ENCODE data around the gene AKAP14. TPM values are rescaled to one million over a fixed set of nuclear protein-coding genes. Genes with fewer than 3 reads are reported as not detected.
"Not testable (repeated sequence)": the region's sequence is repeated elsewhere in the genome, so short reads cannot be mapped to it uniquely, and the experiment has no call there.

The AKAP14 gene
- total RNA-seq, 2 experiments from 2014 or later, result not detected

DNA sequence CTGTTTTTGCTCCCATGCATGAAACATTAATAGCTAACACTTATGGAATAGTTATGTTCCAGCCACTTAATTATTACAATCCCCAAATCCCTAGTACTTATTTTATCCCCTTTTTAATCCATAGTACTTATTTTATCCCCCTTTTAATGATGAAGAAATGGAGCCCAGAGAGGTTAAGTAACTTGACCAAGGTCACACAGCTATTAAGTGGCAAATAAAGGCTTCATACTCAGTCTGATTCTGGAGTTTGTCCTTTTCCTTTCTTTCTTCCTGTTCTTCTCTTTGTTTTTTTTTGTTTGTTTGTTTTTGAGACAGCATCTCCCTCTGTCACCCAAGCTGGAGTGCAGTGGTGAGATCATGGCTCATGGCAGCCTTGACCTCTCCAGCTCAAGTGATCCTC is 45.6 kb downstream of the AKAP14 start:
- intact Hi-C loops (cut with micrococcal nuclease), result no loop called here
- no peak overlapping the region for H3K27ac Mint-ChIP-seq
- CTCF ChIA-PET, result no interaction called here

GRCh38 chrX:119942173-119942819 is 46.6 kb downstream of the AKAP14 start:
- peak overlapping the region; percentile 89 for H3K4me3 Mint-ChIP-seq
- no peak for DNase-seq
- POLR2A ChIA-PET, result interaction anchor here (1.3 kb wide), 1 partner anchor 151 kb away, joined by 6 read pairs; the partner anchor contains the start of gene RPL39
- intact Hi-C loops (cut with micrococcal nuclease), result loop anchor here (2.0 kb wide), 2 partner anchors 149 to 473 kb away; partner anchors contain the start of gene SLC25A5
- CTCF ChIA-PET, result interaction anchor here (1.4 kb wide), 1 partner anchor 151 kb away, joined by 3 read pairs; the partner anchor contains the start of gene RPL39
- no peaks in the 10 kb centered on the region for H3K27me3 Mint-ChIP-seq
- no peaks in the 10 kb centered on the region for H3K9me3 Mint-ChIP-seq
- peaks cover 15% of the 10 kb centered on the region for H3K4me1 Mint-ChIP-seq (ENCODE audit: low read depth)
- peak overlapping the region; percentile 93 for H3K27ac Mint-ChIP-seq
- H3K36me3 Mint-ChIP-seq, result peaks cover 8% of the 10 kb centered on the region

More for the DNA sequence above, 45.6 kb downstream of the AKAP14 start:
- Mint-ChIP-seq H3K4me3 (peak overlapping the region; percentile 89), H3K9me3 (no peaks in the 10 kb centered on the region), H3K27me3 (no peaks in the 10 kb centered on the region), H3K36me3 (peaks cover 8% of the 10 kb centered on the region), H3K4me1 (ENCODE audit: low read depth) (peaks cover 15% of the 10 kb centered on the region)
- POLR2A ChIA-PET, result no interaction called here
- DNase-seq, result no peak

GRCh38 chrX:119942831-119943184 is 47.1 kb downstream of the AKAP14 start:
- Mint-ChIP-seq H3K27me3 (no peaks in the 10 kb centered on the region), H3K4me3 (peak overlapping the region; percentile 89), H3K4me1 (ENCODE audit: low read depth) (peaks cover 15% of the 10 kb centered on the region), H3K36me3 (peaks cover 8% of the 10 kb centered on the region), H3K27ac (peak overlapping the region; percentile 93), H3K9me3 (no peaks in the 10 kb centered on the region)
- POLR2A ChIA-PET, result interaction anchor here (1.3 kb wide), 1 partner anchor 151 kb away, joined by 6 read pairs; the partner anchor contains the start of gene RPL39
- intact Hi-C loops (cut with micrococcal nuclease), result loop anchor here (1.0 to 2.0 kb wide), 4 partner anchors 72 to 474 kb away; partner anchors contain the start of genes NDUFA1, RNF113A and SLC25A5
- CTCF ChIA-PET, result interaction anchor here (1.4 kb wide), 1 partner anchor 151 kb away, joined by 3 read pairs; the partner anchor contains the start of gene RPL39
- DNase-seq, result no peak

DNA sequence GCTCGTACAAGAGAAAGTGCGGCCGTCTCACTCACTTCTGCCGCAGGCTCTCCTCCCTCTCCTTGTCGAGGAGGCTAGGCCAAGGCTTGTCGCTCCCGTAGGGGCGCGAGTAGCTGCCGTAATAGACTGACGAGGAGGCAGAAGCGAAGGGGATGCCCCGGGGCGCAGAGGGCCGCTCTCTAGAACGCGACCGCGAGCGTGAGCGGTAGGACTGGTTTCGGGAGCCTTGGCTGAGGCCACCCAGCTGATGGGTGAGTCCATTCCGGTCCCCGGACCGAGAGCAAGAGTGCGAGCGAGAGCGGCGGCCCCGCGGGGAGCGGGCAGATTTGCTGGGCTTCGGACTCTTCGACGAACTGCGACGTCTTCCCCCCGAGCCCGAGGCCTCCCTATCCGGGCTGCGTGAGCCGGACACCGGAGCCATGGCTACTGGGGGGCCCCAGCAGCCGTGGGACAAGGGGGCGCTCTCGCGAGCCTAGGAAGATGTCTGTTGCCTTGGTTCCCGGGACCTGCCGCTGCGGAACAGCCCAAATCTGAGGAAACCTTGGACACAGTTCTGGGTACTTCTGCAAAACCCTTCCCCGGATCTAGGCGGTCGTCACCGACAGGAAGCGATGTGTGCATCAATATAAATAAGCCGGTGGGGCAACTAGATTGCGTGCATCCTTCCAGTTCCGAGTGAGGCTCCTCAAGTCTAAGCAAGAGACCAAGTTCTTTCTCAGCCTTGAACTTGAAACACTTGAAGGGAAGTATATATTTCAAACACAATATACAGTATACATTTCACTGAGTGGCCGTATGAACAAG is 47.7 kb downstream of the AKAP14 start, which contains the start of gene NKAP:
Gene NKAP (minus strand): TSS at position 567 of the 804 bp plus-strand sequence. CDS start 146 bp downstream, at position 421.
- DNase-seq, result peak; percentile 89
- peaks cover 8% of the 10 kb centered on the region for H3K36me3 Mint-ChIP-seq
- ChIA-PET CTCF (interaction anchor here (0.6 to 1.4 kb wide), 2 partner anchors 152 to 270 kb away, joined by 3 to 4 read pairs; partner anchors contain the start of gene RPL39), POLR2A (no interaction called here)
- peak within 1 kb of the TSS; percentile 89 for H3K4me3 Mint-ChIP-seq
- no peaks in the 10 kb centered on the region for H3K9me3 Mint-ChIP-seq
- peaks cover 15% of the 10 kb centered on the region for H3K4me1 Mint-ChIP-seq (ENCODE audit: low read depth)
- H3K27ac Mint-ChIP-seq, result peak within 1 kb of the TSS; percentile 93
- intact Hi-C loops (cut with micrococcal nuclease), result loop anchor here (1.0 to 2.0 kb wide), 4 partner anchors 72 to 475 kb away; partner anchors contain the start of genes NDUFA1, RNF113A and SLC25A5
- H3K27me3 Mint-ChIP-seq, result no peaks in the 10 kb centered on the region

DNA sequence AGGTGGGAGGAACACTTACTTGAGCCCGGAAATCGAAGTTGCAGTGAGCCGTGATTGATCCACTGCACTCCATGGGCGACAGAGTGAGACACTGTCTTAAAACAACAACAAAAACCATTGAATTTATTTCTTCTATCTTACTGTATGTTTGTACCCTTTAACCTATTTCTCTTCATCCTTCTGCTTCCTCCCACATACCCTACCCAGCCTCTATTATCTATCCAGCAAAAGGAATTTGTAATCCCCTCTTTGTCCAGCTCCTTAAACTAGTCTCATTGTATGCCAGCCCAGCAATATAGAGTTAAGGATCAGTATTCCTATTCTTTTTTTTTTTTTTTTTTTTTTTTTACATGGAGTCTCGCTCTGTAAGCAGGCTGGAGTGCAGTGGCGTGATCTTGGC is 49.8 kb downstream of the AKAP14 start:
- ChIA-PET CTCF (no interaction called here), POLR2A (no interaction called here)
- no peak overlapping the region for H3K27ac Mint-ChIP-seq
- no peak for DNase-seq
- peaks cover 6% of the 10 kb centered on the region for H3K36me3 Mint-ChIP-seq
- peaks cover 15% of the 10 kb centered on the region for H3K4me1 Mint-ChIP-seq (ENCODE audit: low read depth)
- no peaks in the 10 kb centered on the region for H3K9me3 Mint-ChIP-seq
- intact Hi-C loops (cut with micrococcal nuclease), result no loop called here
- no peak overlapping the region for H3K4me3 Mint-ChIP-seq
- peaks cover 1% of the 10 kb centered on the region for H3K27me3 Mint-ChIP-seq

DNA sequence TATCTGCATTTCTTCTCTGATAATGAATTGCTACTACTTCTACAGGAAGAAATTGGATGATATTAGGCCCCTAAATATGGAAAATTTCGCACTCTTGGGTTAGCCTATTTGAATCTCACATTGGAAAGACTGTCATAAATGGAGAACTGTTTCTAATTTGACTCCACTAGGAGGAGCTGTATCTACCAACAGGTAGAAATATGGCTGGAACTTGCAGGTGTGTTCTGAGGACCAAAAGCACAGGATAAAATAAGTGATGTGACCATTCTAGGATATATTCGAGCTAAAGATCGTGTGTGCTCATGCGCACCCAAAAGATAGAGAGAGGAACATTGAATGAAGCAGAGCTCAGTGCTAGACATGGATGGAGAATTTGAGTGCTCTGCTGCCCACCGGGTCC is 52.7 kb downstream of the AKAP14 start:
- Mint-ChIP-seq H3K36me3 (no peaks in the 10 kb centered on the region), H3K4me3 (no peak overlapping the region), H3K27ac (no peak overlapping the region), H3K27me3 (peaks cover 1% of the 10 kb centered on the region), H3K9me3 (no peaks in the 10 kb centered on the region), H3K4me1 (ENCODE audit: low read depth) (peaks cover 5% of the 10 kb centered on the region)
- intact Hi-C loops (cut with micrococcal nuclease), result no loop called here
- POLR2A ChIA-PET, result no interaction called here
- no peak for DNase-seq
- CTCF ChIA-PET, result interaction anchor here (1.1 kb wide), 2 partner anchors 32 to 61 kb away, joined by 3 to 6 read pairs; no protein-coding TSS in a partner anchor

DNA sequence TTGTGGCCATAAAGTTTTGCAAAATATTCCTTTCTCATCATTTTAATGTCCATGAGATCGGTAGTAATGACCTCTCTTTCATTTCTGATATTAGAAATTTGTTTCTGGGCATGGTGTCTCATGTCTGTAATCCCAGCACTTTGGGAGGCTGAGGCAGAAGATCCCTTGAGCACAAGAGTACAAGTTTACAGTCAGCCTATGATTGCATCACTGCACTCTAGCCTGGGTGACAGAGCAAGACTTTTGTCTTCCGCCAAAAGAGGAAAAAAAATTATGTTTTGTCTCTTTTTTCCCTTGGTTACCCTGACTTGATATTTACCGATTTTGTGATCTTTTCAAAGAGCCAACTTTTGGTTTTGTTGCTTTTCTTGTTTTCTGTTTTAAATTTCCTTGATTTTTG is 58.7 kb downstream of the AKAP14 start:
- H3K36me3 Mint-ChIP-seq, result no peaks in the 10 kb centered on the region
- ChIA-PET POLR2A (no interaction called here), CTCF (no interaction called here)
- intact Hi-C loops (cut with micrococcal nuclease), result no loop called here
- no peak for DNase-seq
- H3K27ac Mint-ChIP-seq, result no peak overlapping the region
- H3K4me1 Mint-ChIP-seq (ENCODE audit: low read depth), result peaks cover 7% of the 10 kb centered on the region
- no peaks in the 10 kb centered on the region for H3K9me3 Mint-ChIP-seq
- no peak overlapping the region for H3K4me3 Mint-ChIP-seq
- H3K27me3 Mint-ChIP-seq, result peaks cover 14% of the 10 kb centered on the region

DNA sequence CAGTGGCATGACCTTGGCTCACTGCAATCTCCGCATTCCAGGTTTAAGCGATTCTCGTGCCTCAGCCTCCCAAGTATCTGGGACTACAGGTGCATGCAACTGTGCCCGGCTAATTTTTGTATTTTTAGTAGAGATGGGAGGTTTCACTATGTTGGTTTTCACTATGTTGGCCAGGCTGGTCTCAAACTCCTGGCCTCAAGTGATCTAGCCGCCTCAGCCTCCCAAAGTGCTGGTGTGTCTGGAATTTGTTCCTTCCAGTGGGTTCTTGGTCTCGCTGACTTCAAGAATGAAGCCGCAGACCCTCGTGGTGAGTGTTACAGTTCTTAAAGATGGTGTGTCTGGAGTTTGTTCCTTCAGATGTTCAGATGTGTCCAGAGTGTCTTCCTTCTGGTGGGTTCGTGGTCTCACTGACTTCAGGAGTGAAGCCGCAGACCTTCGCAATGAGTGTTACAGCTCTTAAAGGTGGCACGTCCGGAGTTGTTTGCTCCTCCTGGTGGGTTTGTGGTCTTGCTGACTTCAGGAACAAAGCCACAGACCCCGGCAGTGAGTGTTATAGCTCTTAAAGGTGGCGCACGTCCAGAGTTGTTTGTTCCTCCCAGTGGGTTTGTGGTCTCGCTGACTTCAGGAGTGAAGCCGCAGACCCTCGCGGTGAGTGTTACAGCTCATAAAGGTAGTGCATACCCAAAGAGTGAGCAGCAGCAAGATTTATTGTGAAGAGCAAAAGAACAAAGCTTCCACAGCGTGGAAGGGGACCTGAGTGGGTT is 60.3 kb downstream of the AKAP14 start:
- POLR2A ChIA-PET, result interaction anchor here (0.8 kb wide), 1 partner anchor 480 kb away, joined by 3 read pairs; no protein-coding TSS in a partner anchor
- H3K4me1 Mint-ChIP-seq (ENCODE audit: low read depth); H3K27ac Mint-ChIP-seq; H3K4me3 Mint-ChIP-seq; H3K36me3 Mint-ChIP-seq; CTCF ChIA-PET; intact Hi-C loops (cut with micrococcal nuclease); H3K9me3 Mint-ChIP-seq: not testable (repeated sequence)
- DNase-seq, result peak; percentile 64
- H3K27me3 Mint-ChIP-seq, result peaks cover 21% of the 10 kb centered on the region

- ChIA-PET CTCF (no interaction called here), POLR2A (no interaction called here)
- intact Hi-C loops (cut with micrococcal nuclease), result no loop called here
- no peak for DNase-seq
- Mint-ChIP-seq H3K27me3 (peaks cover 18% of the 10 kb centered on the region), H3K36me3 (no peaks in the 10 kb centered on the region), H3K4me1 (ENCODE audit: low read depth) (peaks cover 7% of the 10 kb centered on the region), H3K9me3 (no peaks in the 10 kb centered on the region), H3K4me3 (no peak overlapping the region), H3K27ac (no peak overlapping the region)
Observed at GRCh38 chrX:119960625-119961024, 64.9 kb downstream of the AKAP14 start.

GRCh38 chrX:119966837-119967236 is 71.1 kb downstream of the AKAP14 start:
- not testable (repeated sequence) for H3K4me3 Mint-ChIP-seq

More at GRCh38 chrX:119966837-119967236, 71.1 kb downstream of the AKAP14 start:
- intact Hi-C loops (cut with micrococcal nuclease); POLR2A ChIA-PET; H3K9me3 Mint-ChIP-seq; DNase-seq; H3K27me3 Mint-ChIP-seq; H3K4me1 Mint-ChIP-seq (ENCODE audit: low read depth); CTCF ChIA-PET; H3K36me3 Mint-ChIP-seq; H3K27ac Mint-ChIP-seq: not testable (repeated sequence)
